SK-N-SH (cell line): Measurements from ENCODE around the gene CTAGE4. TPM values are rescaled to one million over a fixed set of nuclear protein-coding genes. Genes with fewer than 3 reads are reported as not detected.
"Not testable (repeated sequence)": the region's sequence is repeated elsewhere in the genome, so short reads cannot be mapped to it uniquely, and the experiment has no call there.

ENCODE experiments used
- CTCF ChIA-PET: fragments of 300-600, 350-600 bp; formaldehyde crosslinking; extraction: SDS; loops from one replicate; lab custom pipeline; 2021; lab: Yijun Ruan, JAX
- POLR2A ChIA-PET: fragments of 350-600 bp; sonication (Branson Sonifier 250); formaldehyde crosslinking; extraction: SDS; loops from one replicate; lab custom pipeline; 2020; ENCODE audit warnings: antibody characterized with exemption, inconsistent platforms; lab: Yijun Ruan, JAX
- DNase-seq: peaks from one replicate; pipeline ENCODE4 v3.0.0; 2012
- H2AFZ ChIP-seq: fragments of 200-600 bp; sonication (generic); 2 replicates; pipeline ENCODE4 v1.8.1; 2016; ENCODE audit warnings: antibody characterized with exemption, mild to moderate bottlenecking, low read depth
- H3F3A ChIP-seq: fragments of 200-600 bp; sonication (generic); replicated peaks from 2 replicates; pipeline ENCODE3; 2016; ENCODE audit warnings: antibody characterized with exemption, mild to moderate bottlenecking; ENCODE audit not compliant: insufficient read depth
- H3K27ac ChIP-seq, 2 experiments: fragments of 200-500 bp in 1 of 2; fragments of 200-600 bp in 1 of 2; sonication (Bioruptor generic) in 1 of 2; sonication (generic), shearing (Covaris generic) in 1 of 2; 2 replicates each; pipeline versions ENCODE4 v1.5.1 to v1.6.1; 2014 to 2016; ENCODE audit warnings: low read depth in 2 of 2, inconsistent platforms in 1 of 2, low read length in 1 of 2, mild to moderate bottlenecking in 1 of 2, mixed read lengths in 1 of 2
- H3K27me3 ChIP-seq: fragments of 200-600 bp; sonication (generic), shearing (Covaris generic); 2 replicates; pipeline ENCODE4 v1.6.1; 2016; ENCODE audit warnings: mixed run types; ENCODE audit not compliant: insufficient read depth
- H3K36me3 ChIP-seq, 2 experiments: fragments of 200-500 bp in 1 of 2; fragments of 200-600 bp in 1 of 2; sonication (Bioruptor generic) in 1 of 2; sonication (generic) in 1 of 2; replicated peaks in 1 of 2; 2 replicates each; pipeline versions ENCODE3 to v1.5.1; 2014 to 2016; ENCODE audit warnings: low read length in 1 of 2, mild to moderate bottlenecking in 1 of 2; ENCODE audit not compliant: insufficient read depth in 2 of 2, control insufficient read depth in 1 of 2
- H3K4me1 ChIP-seq, 2 experiments: fragments of 200-500 bp in 1 of 2; fragments of 200-600 bp in 1 of 2; sonication (Bioruptor generic) in 1 of 2; sonication (generic), shearing (Covaris generic) in 1 of 2; 2 replicates each; pipeline versions ENCODE4 v1.5.1 to v1.6.1; 2014 to 2016; ENCODE audit warnings: low read depth in 1 of 2, low read length in 1 of 2, mixed run types in 1 of 2; ENCODE audit not compliant: insufficient read depth in 2 of 2, control insufficient read depth in 1 of 2
- H3K4me2 ChIP-seq: fragments of 200-600 bp; sonication (generic), shearing (Covaris generic); 2 replicates; pipeline ENCODE4 v1.6.1; 2017; ENCODE audit warnings: mixed run types
- H3K4me3 ChIP-seq, 2 experiments: fragments of 200-500 bp in 1 of 2; fragments of 200-600 bp in 1 of 2; sonication (Bioruptor generic) in 1 of 2; sonication (generic), shearing (Covaris generic) in 1 of 2; 2 replicates each; pipeline versions ENCODE4 v1.5.1 to v1.8.1; 2014 to 2016; ENCODE audit warnings: low read depth in 2 of 2, inconsistent platforms in 1 of 2, low read length in 1 of 2, mild to moderate bottlenecking in 1 of 2, mixed read lengths in 1 of 2, moderate library complexity in 1 of 2
- H3K79me2 ChIP-seq: fragments of 200-600 bp; sonication (generic); 2 replicates; pipeline ENCODE4 v1.8.1; 2017; ENCODE audit warnings: mild to moderate bottlenecking; ENCODE audit not compliant: insufficient read depth
- H3K9ac ChIP-seq: fragments of 200-600 bp; sonication (generic); 2 replicates; pipeline ENCODE4 v1.6.1; 2017; ENCODE audit warnings: mixed run types
- H3K9me2 ChIP-seq: fragments of 200-600 bp; sonication (generic); 2 replicates; pipeline ENCODE4 v1.6.1; 2017; ENCODE audit warnings: mixed run types
- H3K9me3 ChIP-seq: fragments of 200-600 bp; sonication (generic); 2 replicates; pipeline ENCODE4 v1.6.1; 2017; ENCODE audit warnings: mixed run types, mild to moderate bottlenecking, moderate library complexity
- H4K20me1 ChIP-seq: fragments of 200-600 bp; sonication (generic); 2 replicates; pipeline ENCODE4 v1.6.1; 2017; ENCODE audit warnings: mild to moderate bottlenecking, mixed run types; ENCODE audit not compliant: insufficient read depth
- CTCF ChIP-seq: fragments of 200-600 bp; sonication (generic); IDR thresholded peaks from 2 replicates; pipeline ENCODE4 v1.6.1; 2017; ENCODE audit warnings: antibody characterized with exemption, mild to moderate bottlenecking, moderate library complexity
- FOSL2 ChIP-seq: IDR thresholded peaks from 2 replicates; pipeline ENCODE4 v1.4.0; 2012; ENCODE audit warnings: low read depth, mild to moderate bottlenecking, moderate library complexity, borderline replicate concordance
- FOXM1 ChIP-seq: IDR thresholded peaks from 2 replicates; pipeline ENCODE4 v1.4.0; 2012; ENCODE audit warnings: low read depth, mild to moderate bottlenecking
- TCF12 ChIP-seq: IDR thresholded peaks from 2 replicates; pipeline ENCODE4 v1.4.0; 2012
- TEAD4 ChIP-seq: IDR thresholded peaks from 2 replicates; pipeline ENCODE4 v1.4.0; 2012; ENCODE audit warnings: mild to moderate bottlenecking, borderline replicate concordance; ENCODE audit not compliant: insufficient read depth
- whole genome bisulfite sequencing: methylation state at CpG from one replicate; pipeline ENCODE4 v1.1.6; 2017; ENCODE audit warnings: low lambda C conversion rate; 5-methylcytosine and 5-hydroxymethylcytosine counted together
- polyA plus RNA-seq, 3 experiments: library from polyadenylated mRNA; depleted of rRNA; stranded (reverse); fragments of >200 nt; gene quantifications; 2 replicates each; pipeline ENCODE4 v1.2.3, GENCODE V29; 2012

Gene CTAGE4
- not detected in 2 replicates for polyA plus RNA-seq (2012; rRNA removed)
- not detected in 2 replicates for polyA plus RNA-seq (2012; cell fraction: cytosol; rRNA removed)
- polyA plus RNA-seq (2012; cell fraction: nucleus; rRNA removed): not detected in 2 replicates

GRCh38 chr7:144183166-144183565, at the start of gene CTAGE4:
Gene CTAGE4, plus strand, starts transcription at chr7:144183466. Its CDS starts 38 bp downstream, at chr7:144183504.
- H3K27ac ChIP-seq, CTCF ChIA-PET, H3K27me3 ChIP-seq, H3K4me1 ChIP-seq, H3K9me2 ChIP-seq, H3K79me2 ChIP-seq, H3K9ac ChIP-seq, H4K20me1 ChIP-seq, H3K4me3 ChIP-seq, H2AFZ ChIP-seq, POLR2A ChIA-PET, H3K36me3 ChIP-seq, H3F3A ChIP-seq, H3K4me2 ChIP-seq, H3K9me3 ChIP-seq, DNase-seq: not testable (repeated sequence)
- no CpG with 5 or more reads among the region's 19 CpGs for WGBS

GRCh38 chr7:144134116-144134515, 49.1 kb upstream of the CTAGE4 start:
- POLR2A ChIA-PET: no interaction called here

GRCh38 chr7:144137501-144137900, 45.8 kb upstream of the CTAGE4 start:
- H3K9ac ChIP-seq: no peak overlapping the region
- 0% methylated on average over 1 of the region's 1 CpG for WGBS
- H3K4me1 ChIP-seq: no peaks in the 10 kb centered on the region
- TF ChIP-seq FOSL2: no peak
- no peak for TF ChIP-seq CTCF
- TF ChIP-seq TEAD4: no peak
- no peak for TF ChIP-seq FOXM1
- H3K4me3 ChIP-seq: no peak overlapping the region
- DNase-seq: no peak
- POLR2A ChIA-PET: no interaction called here
- no peaks in the 10 kb centered on the region for H3K79me2 ChIP-seq
- no peaks in the 10 kb centered on the region for H3K36me3 ChIP-seq
- no peaks in the 10 kb centered on the region; the same call in 1 of the 2 replicates for H3K9me3 ChIP-seq
- no peaks in the 10 kb centered on the region for H3K9me2 ChIP-seq
- no peaks in the 10 kb centered on the region for H4K20me1 ChIP-seq
- H2AFZ ChIP-seq: no peak overlapping the region
- H3F3A ChIP-seq: no peaks in the 10 kb centered on the region
- CTCF ChIA-PET: interaction anchor here (0.7 to 2.0 kb wide), 3 partner anchors 10 to 126 kb away, joined by 3 to 10 read pairs (median 3); no protein-coding TSS in a partner anchor
- H3K27ac ChIP-seq: no peak overlapping the region
- H3K4me2 ChIP-seq: no peak overlapping the region
- no peaks in the 10 kb centered on the region; the same call in 1 of the 2 replicates for H3K27me3 ChIP-seq

More at GRCh38 chr7:144134116-144134515, 49.1 kb upstream of the CTAGE4 start:
- Histone ChIP-seq H3K9ac (no peak overlapping the region), H4K20me1 (no peaks in the 10 kb centered on the region), H3K4me2 (no peak overlapping the region), H3K9me2 (no peaks in the 10 kb centered on the region), H3K4me1 (no peaks in the 10 kb centered on the region), H3K4me3 (no peak overlapping the region), H3K36me3 (no peaks in the 10 kb centered on the region), H2AFZ (no peak overlapping the region), H3F3A (no peaks in the 10 kb centered on the region), H3K27me3 (peaks cover 11% of the 10 kb centered on the region; the same call in 1 of the 2 replicates), H3K27ac (no peak overlapping the region), H3K9me3 (no peaks in the 10 kb centered on the region), H3K79me2 (no peaks in the 10 kb centered on the region)
- no peak for DNase-seq
- 0% methylated on average over 1 of the region's 1 CpG for WGBS
- TF ChIP-seq TCF12: no peak
- CTCF ChIA-PET: interaction anchor here (1.5 kb wide), 1 partner anchor 20 kb away, joined by 3 read pairs; no protein-coding TSS in a partner anchor
